Cortex of kidney (tissue), 1 donor: ENCODE results near the gene FTHL17.

ENCODE experiments used
- DNase-seq: peaks from one replicate; lab custom pipeline; 2025; lab: John Stamatoyannopoulos, UW

FTHL17 gene

GRCh38 chrX:31038575-31039326 lies 33.1 kb downstream of the FTHL17 start:
- DNase-seq = no peak

GRCh38 chrX:31036895-31037294 lies 34.9 kb downstream of the FTHL17 start:
- no peak for DNase-seq

- DNase-seq = no peak
Measured at GRCh38 chrX:31027351-31027750, 44.5 kb downstream of the FTHL17 start.

GRCh38 chrX:31024866-31025265 lies 47.0 kb downstream of the FTHL17 start:
- no peak for DNase-seq

- no peak for DNase-seq
Measured at GRCh38 chrX:31021537-31021936, 50.3 kb downstream of the FTHL17 start.
